ENCODE results near the gene RCAN1.

DNA sequence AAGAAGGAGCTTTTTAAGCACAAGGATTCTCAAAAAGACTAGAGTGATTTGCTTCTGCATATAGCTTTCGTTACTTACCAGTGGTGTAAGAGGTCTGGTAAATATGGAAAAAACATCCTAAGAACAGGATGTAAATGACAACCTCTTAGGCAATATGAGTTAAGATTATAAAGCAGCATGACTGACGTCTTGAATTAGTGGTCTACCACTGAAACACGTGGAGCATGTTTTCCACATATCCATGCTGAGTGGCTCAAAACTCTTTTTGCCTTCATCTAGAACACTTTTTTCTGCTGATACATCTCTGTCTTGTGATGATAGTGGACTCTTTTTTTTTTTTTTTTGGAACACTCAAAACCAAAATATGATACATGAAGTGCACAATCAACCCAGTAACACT lies 44.6 kb downstream of the RCAN1 start:
- no peak for TF ChIP-seq YY1 (IDR thresholded peaks at IDR 0.05; ENCODE audit: low read depth, low read length)
- TF ChIP-seq POLR2A (IDR thresholded peaks at IDR 0.05; ENCODE audit: control extremely low read depth in 1 of 2, low read depth in 2 of 2, low read length in 2 of 2) = no peak
- no peak for TF ChIP-seq EP300 (IDR thresholded peaks at IDR 0.05; ENCODE audit: borderline replicate concordance in 1 of 2, low read depth in 2 of 2, low read length in 2 of 2)
- TF ChIP-seq SP1 (IDR thresholded peaks at IDR 0.05; ENCODE audit: low read depth, low read length) = no peak
- TF ChIP-seq BRCA1 (IDR thresholded peaks at IDR 0.05; ENCODE audit: low read depth, low read length) = no peak
- no peak for TF ChIP-seq POLR2AphosphoS5 (IDR thresholded peaks at IDR 0.05; ENCODE audit: low read depth, low read length)
- TF ChIP-seq, protein P1, sequence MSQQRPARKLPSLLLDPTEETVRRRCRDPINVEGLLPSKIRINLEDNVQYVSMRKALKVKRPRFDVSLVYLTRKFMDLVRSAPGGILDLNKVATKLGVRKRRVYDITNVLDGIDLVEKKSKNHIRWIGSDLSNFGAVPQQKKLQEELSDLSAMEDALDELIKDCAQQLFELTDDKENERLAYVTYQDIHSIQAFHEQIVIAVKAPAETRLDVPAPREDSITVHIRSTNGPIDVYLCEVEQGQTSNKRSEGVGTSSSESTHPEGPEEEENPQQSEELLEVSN (IDR thresholded peaks at IDR 0.05) = no peak
- no peak for TF ChIP-seq CREB1 (IDR thresholded peaks at IDR 0.05)
- no peak for TF ChIP-seq BCL11A (IDR thresholded peaks at IDR 0.05; ENCODE audit: low read depth in 2 of 2, low read length in 2 of 2)
- TF ChIP-seq TEAD4 (IDR thresholded peaks at IDR 0.05; ENCODE audit: low read depth, low read length) = no peak
